ENCODE measurements around the gene ZNF345.

The ZNF345 gene

DNA sequence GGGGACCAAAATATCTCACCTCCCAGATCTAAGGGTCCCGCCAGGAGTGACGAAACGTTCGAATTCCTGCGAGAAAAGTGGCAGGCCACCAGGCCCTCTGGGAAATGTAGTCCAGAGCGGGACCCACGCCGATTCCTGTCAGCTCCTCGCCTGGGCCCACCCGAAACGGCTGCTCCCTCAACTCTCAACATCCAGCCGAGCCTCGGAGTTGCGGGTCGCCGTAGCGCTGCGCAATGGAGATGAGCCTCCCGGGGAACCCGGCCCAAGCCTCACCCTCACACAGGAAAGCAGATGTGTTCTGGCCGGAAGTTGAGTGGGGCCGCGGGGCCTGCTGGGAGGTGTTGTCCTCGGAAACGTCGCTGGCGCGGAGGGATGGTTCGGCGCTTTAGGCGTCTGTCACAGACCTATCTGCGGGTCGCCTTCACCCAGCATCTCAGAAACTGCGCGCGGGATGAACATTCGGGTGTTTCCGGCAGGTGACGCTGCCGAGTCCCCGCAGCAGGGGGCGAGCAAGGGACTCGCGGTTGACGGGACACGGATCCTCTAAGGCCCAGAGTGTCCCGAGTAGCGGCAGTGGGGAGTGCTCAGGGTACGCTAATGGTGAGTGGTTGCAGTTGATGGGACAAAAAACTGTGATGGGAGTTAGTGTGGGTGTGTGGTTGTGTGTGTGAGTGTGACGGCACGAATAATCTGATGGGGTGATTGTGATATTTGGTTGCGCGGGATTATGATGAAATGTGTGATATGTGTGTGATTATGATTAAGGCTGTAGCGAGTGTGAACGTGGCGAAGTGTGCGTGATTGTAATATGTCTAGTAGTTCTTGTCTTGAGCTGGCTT lies 65.5 kb downstream of the ZNF345 start, which contains the start of the genes ZNF568 and ZNF829:
ZNF568 (plus strand) TSS at position 341 of the 839 bp plus-strand sequence. CDS start 6,439 bp downstream, outside the sequence.
ZNF829 (minus strand) TSS at position 300 of the 839 bp plus-strand sequence. CDS start 1,124 bp downstream, outside the sequence.
- peak within 1 kb of the TSS; percentile 76 to 99 (median 93) for H3K27ac ChIP-seq
- peak within 1 kb of the TSS; percentile 49 to 85 (median 71) for H3K4me3 ChIP-seq

DNA sequence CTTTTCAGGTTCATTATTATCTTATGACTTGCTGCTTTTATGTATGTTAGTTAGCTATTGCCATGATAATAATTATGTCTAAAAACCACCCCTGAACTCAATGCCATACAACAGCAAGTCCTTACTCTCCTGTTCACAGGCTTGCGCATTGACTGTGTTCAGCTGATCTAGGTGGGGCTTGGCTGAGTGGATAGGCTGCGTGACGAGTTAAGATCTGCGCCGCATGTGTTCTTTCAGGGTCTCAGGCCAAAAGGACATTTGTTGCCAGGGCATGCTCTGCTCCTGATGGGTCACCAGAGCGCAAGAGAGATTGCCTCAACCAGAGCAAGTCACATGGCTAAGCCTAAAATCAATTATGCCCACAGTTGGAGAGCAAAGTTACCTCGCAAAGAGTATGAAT lies 66.3 kb downstream of the ZNF345 start:
- H3K27ac ChIP-seq, result peak overlapping the region in 13 of 21 experiments; percentile 87 to 99 (median 93)

DNA sequence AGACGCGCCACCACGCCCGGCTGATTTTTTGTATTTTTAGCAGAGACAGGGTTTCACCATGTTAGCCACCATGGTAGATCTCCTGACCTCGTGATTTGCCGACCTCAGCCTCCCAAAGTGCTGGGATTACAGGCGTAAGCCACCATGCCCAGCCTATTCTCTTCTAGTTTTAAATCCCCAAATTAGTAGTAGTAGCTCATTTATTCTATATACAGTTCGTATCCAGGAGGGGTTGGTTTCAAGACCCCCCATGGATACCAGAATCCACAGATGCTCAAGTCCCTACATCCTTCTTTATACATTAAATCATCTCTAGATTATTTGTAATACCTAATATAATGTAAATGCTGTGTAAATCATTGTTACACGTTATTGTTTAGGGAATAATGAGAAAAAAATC lies 67.4 kb downstream of the ZNF345 start:
- H3K4me3 ChIP-seq, result no peak overlapping the region
- H3K27ac ChIP-seq, result no peak overlapping the region

More for the DNA sequence above, 66.3 kb downstream of the ZNF345 start:
- peak overlapping the region; percentile 49 to 85 (median 71) for H3K4me3 ChIP-seq

All from skin epidermis (tissue), 12 donors.